PC-3 (cell line): ENCODE data around the gene ASPSCR1. TPM values are rescaled to one million over a fixed set of nuclear protein-coding genes. Genes with fewer than 3 reads are reported as not detected.
"Not testable (repeated sequence)": the region's sequence is repeated elsewhere in the genome, so short reads cannot be mapped to it uniquely, and the experiment has no call there.

Experiments
- ATAC-seq: fragments of 200-7000 bp; cut with Tn5 transposase; 2 replicates; pipeline ENCODE4 v1.9.1; 2020; ENCODE audit warnings: mild to moderate bottlenecking, moderate library complexity
- BruUV-seq: library from RNA; stranded (reverse); fragments of 400-500 nt; replicated peaks from 2 replicates; lab custom pipeline; 2021; lab: Mats Ljungman, UMichigan
- CTCF ChIA-PET: fragments of 300-600 bp; sonication (Branson Sonifier 250); formaldehyde crosslinking; loops from one replicate; lab custom pipeline; 2022; ENCODE audit warnings: antibody characterized with exemption; lab: Charles Lee
- POLR2A ChIA-PET: fragments of 300-600 bp; sonication (Branson Sonifier 250); formaldehyde crosslinking; loops from one replicate; lab custom pipeline; 2022; ENCODE audit warnings: antibody characterized with exemption; ENCODE audit not compliant: unreplicated experiment; lab: Charles Lee
- DNase-seq: peaks from one replicate; pipeline ENCODE4 v3.0.0-alpha.2; 2015
- H2AFZ ChIP-seq: fragments of 300-600 bp; sonication (generic); 2 replicates; pipeline ENCODE4 v1.6.0; 2016; ENCODE audit warnings: antibody characterized with exemption, low read length
- H3F3A ChIP-seq: fragments of 300-600 bp; sonication (generic); one replicate; pipeline ENCODE4 v1.6.0; 2017; ENCODE audit warnings: antibody characterized with exemption, low read length, control low read depth, mild to moderate bottlenecking; ENCODE audit not compliant: unreplicated experiment
- H3K27ac ChIP-seq: fragments of 300-600 bp; sonication (generic); 2 replicates; pipeline ENCODE4 v1.5.1; 2016; ENCODE audit warnings: mild to moderate bottlenecking, low read length
- H3K27me3 ChIP-seq: fragments of 300-600 bp; sonication (generic); 2 replicates; pipeline ENCODE4 v1.6.1; 2016; ENCODE audit warnings: low read length, mixed read lengths
- H3K36me3 ChIP-seq: fragments of 300-600 bp; sonication (generic); 2 replicates; pipeline ENCODE4 v1.6.1; 2016; ENCODE audit warnings: low read depth, mixed run types, low read length, mixed read lengths
- H3K4me1 ChIP-seq: fragments of 300-600 bp; sonication (generic); 2 replicates; pipeline ENCODE4 v1.5.1; 2016; ENCODE audit warnings: low read length; ENCODE audit not compliant: insufficient read depth
- H3K4me2 ChIP-seq: fragments of 300-600 bp; sonication (generic); 2 replicates; pipeline ENCODE4 v1.6.0; 2016; ENCODE audit warnings: low read length
- H3K4me3 ChIP-seq: fragments of 300-600 bp; sonication (generic); 2 replicates; pipeline ENCODE4 v1.5.1; 2016; ENCODE audit warnings: mild to moderate bottlenecking, low read length, mixed read lengths
- H3K79me2 ChIP-seq: fragments of 300-600 bp; sonication (generic); 2 replicates; pipeline ENCODE4 v1.6.1; 2017; ENCODE audit warnings: low read length, mixed read lengths
- H3K9ac ChIP-seq: fragments of 300-600 bp; sonication (generic); 2 replicates; pipeline ENCODE4 v1.6.0; 2016; ENCODE audit warnings: mild to moderate bottlenecking, low read length
- H3K9me2 ChIP-seq: fragments of 300-600 bp; sonication (generic); replicated peaks from 2 replicates; pipeline ENCODE4 v1.6.1; 2016; ENCODE audit warnings: mixed run types, low read length, mixed read lengths
- H3K9me3 ChIP-seq: fragments of 300-600 bp; sonication (generic); 2 replicates; pipeline ENCODE4 v1.6.1; 2016; ENCODE audit warnings: low read length, mixed read lengths
- H4K20me1 ChIP-seq: fragments of 300-600 bp; sonication (generic); 2 replicates; pipeline ENCODE4 v1.6.1; 2016; ENCODE audit warnings: low read length, mixed read lengths
- CTCF ChIP-seq: fragments of 300-600 bp; sonication (generic); conservative IDR thresholded peaks from 2 replicates; pipeline ENCODE4 v1.5.1; 2017; ENCODE audit warnings: antibody characterized with exemption, low read depth, mild to moderate bottlenecking, low read length
- EZH2 ChIP-seq: fragments of 300-600 bp; sonication (generic); IDR thresholded peaks from one replicate; pipeline ENCODE4 v1.6.1; 2017; ENCODE audit warnings: antibody characterized with exemption, mild to moderate bottlenecking, low read length; ENCODE audit not compliant: unreplicated experiment
- EZH2phosphoT487 ChIP-seq: fragments of 300-600 bp; sonication (generic); IDR thresholded peaks from 2 replicates; pipeline ENCODE4 v1.6.1; 2018; ENCODE audit warnings: mild to moderate bottlenecking, antibody characterized with exemption, low read length, borderline replicate concordance
- intact Hi-C: fragments of 100-400 bp; cut with micrococcal nuclease; formaldehyde crosslinking; loops from 2 replicates; pipeline ENCODE4 v1.9.0; 2023
- total RNA-seq: library from RNA; depleted of rRNA; stranded (reverse); fragments of >200 nt; gene quantifications from 2 replicates; pipeline ENCODE4 v1.2.3, GENCODE V29; 2014

ASPSCR1 gene
- total RNA-seq, 1 experiment from 2014 or later = 31.5 TPM

- intact Hi-C loops = loop anchor here (5.0 kb wide), 1 partner anchor 60 kb away; the partner anchor contains the start of gene FASN
- Histone ChIP-seq H4K20me1 (peaks cover 8% of the 10 kb centered on the region; the same call in 1 of the 2 replicates), H3K27me3 (no peaks in the 10 kb centered on the region), H3K9ac (peak within 1 kb of the TSS; percentile 75), H3K79me2 (peaks cover 17% of the 10 kb centered on the region), H3K9me2 (no peaks in the 10 kb centered on the region), H3K4me3 (peak within 1 kb of the TSS; percentile 86), H3K36me3 (no peaks in the 10 kb centered on the region), H3K4me2 (peak within 1 kb of the TSS; percentile 93), H3F3A (no peaks in the 10 kb centered on the region), H3K9me3 (no peaks in the 10 kb centered on the region), H3K27ac (peak within 1 kb of the TSS; percentile 46), H2AFZ (peak within 1 kb of the TSS; percentile 96), H3K4me1 (peaks cover 22% of the 10 kb centered on the region)
- POLR2A ChIA-PET = interaction anchor here (0.6 to 1.0 kb wide), 9 partner anchors 15 to 152 kb away, joined by 3 to 5 read pairs (median 4); partner anchors contain the start of genes FASN and MAFG
- BruUV-seq = no TSS peak
- TF ChIP-seq CTCF (peak; percentile 73), EZH2phosphoT487 (no peak)
- ATAC-seq (peak; percentile 92), DNase-seq (peak; percentile 95)
- CTCF ChIA-PET = interaction anchor here (0.6 to 1.1 kb wide), 6 partner anchors 8 to 204 kb away, joined by 3 to 10 read pairs (median 3); partner anchors contain the start of genes CENPX, DUS1L and LRRC45
These were observed 59.9 kb downstream of the ASPSCR1 start, which contains the start of gene DCXR for GRCh38 chr17:82037092-82037888. TSS of gene DCXR (minus strand) at chr17:82037697. CDS start at chr17:82037682, 15 bp downstream.

GRCh38 chr17:82037889-82038195, 60.4 kb downstream of the ASPSCR1 start:
- peak overlapping the region; percentile 93 for H3K4me2 ChIP-seq
- H3F3A ChIP-seq = no peaks in the 10 kb centered on the region
- ChIA-PET POLR2A (interaction anchor here (0.6 to 1.0 kb wide), 9 partner anchors 14 to 153 kb away, joined by 3 to 5 read pairs (median 4); partner anchors contain the start of genes FASN and MAFG), CTCF (interaction anchor here (0.6 to 1.1 kb wide), 6 partner anchors 8 to 204 kb away, joined by 3 to 10 read pairs (median 3); partner anchors contain the start of genes CENPX, DUS1L and LRRC45)
- H3K27ac ChIP-seq = no peak overlapping the region
- DNase-seq (no peak), ATAC-seq (no peak)
- H3K79me2 ChIP-seq = peaks cover 17% of the 10 kb centered on the region
- peaks cover 8% of the 10 kb centered on the region; the same call in 1 of the 2 replicates for H4K20me1 ChIP-seq
- H3K4me3 ChIP-seq = peak overlapping the region; percentile 86
- no peak overlapping the region for H3K9ac ChIP-seq
- no peak for TF ChIP-seq CTCF
- TF ChIP-seq EZH2 = no peak
- no peak for TF ChIP-seq EZH2phosphoT487
- H3K9me2 ChIP-seq = no peaks in the 10 kb centered on the region
- no peaks in the 10 kb centered on the region for H3K36me3 ChIP-seq
- intact Hi-C loops = loop anchor here (5.0 kb wide), 1 partner anchor 59 kb away; the partner anchor contains the start of gene FASN
- no peaks in the 10 kb centered on the region for H3K27me3 ChIP-seq
- H2AFZ ChIP-seq = peak overlapping the region; percentile 96
- no TSS peak for BruUV-seq
- peaks cover 21% of the 10 kb centered on the region for H3K4me1 ChIP-seq
- no peaks in the 10 kb centered on the region for H3K9me3 ChIP-seq

- BruUV-seq, DNase-seq, H3F3A ChIP-seq, H3K27me3 ChIP-seq, CTCF ChIA-PET, H3K9ac ChIP-seq, H3K9me2 ChIP-seq, H4K20me1 ChIP-seq, POLR2A ChIA-PET, ATAC-seq, H3K9me3 ChIP-seq, H3K36me3 ChIP-seq, H3K4me2 ChIP-seq, H2AFZ ChIP-seq, H3K27ac ChIP-seq, H3K4me3 ChIP-seq: not testable (repeated sequence)
- Histone ChIP-seq H3K79me2 (peaks cover 17% of the 10 kb centered on the region), H3K4me1 (peaks cover 21% of the 10 kb centered on the region)
- intact Hi-C loops = loop anchor here (5.0 kb wide), 1 partner anchor 58 kb away; the partner anchor contains the start of gene FASN
These were observed 61.5 kb downstream of the ASPSCR1 start for GRCh38 chr17:82038796-82039409.
